Panc1 (cell line): Measurements from ENCODE around the gene CAPRIN1. TPM values are rescaled to one million over a fixed set of nuclear protein-coding genes. Genes with fewer than 3 reads are reported as not detected.

Source experiments
- ATAC-seq: fragments of 200-7000 bp; cut with Tn5 transposase; 2 replicates; pipeline ENCODE4 v1.9.1; 2020; ENCODE audit warnings: mild to moderate bottlenecking, moderate library complexity
- BruUV-seq: library from RNA; stranded (reverse); fragments of 400-500 nt; replicated peaks from 2 replicates; lab custom pipeline; 2021; lab: Mats Ljungman, UMichigan
- CTCF ChIA-PET: fragments of 300-600 bp; sonication (Branson Sonifier 250); formaldehyde crosslinking; loops from one replicate; lab custom pipeline; 2022; ENCODE audit warnings: antibody characterized with exemption; lab: Charles Lee
- POLR2A ChIA-PET: fragments of 300-600 bp; sonication (Branson Sonifier 250); formaldehyde crosslinking; loops from one replicate; lab custom pipeline; 2022; ENCODE audit warnings: antibody characterized with exemption; lab: Charles Lee
- DNase-seq: peaks from one replicate; pipeline ENCODE4 v3.0.0-alpha.2; 2010; ENCODE audit warnings: low read depth, low spot score
- H3K27ac ChIP-seq: 2 replicates; pipeline ENCODE4 v1.5.1; 2011; ENCODE audit warnings: mild to moderate bottlenecking, low read length, inconsistent platforms
- H3K27me3 ChIP-seq: fragments of 200-500 bp; sonication (Bioruptor generic); 2 replicates; pipeline ENCODE4 v1.6.0; 2014; ENCODE audit warnings: low read length, inconsistent platforms; ENCODE audit not compliant: control insufficient read depth, insufficient read depth
- H3K36me3 ChIP-seq: fragments of 200-500 bp; sonication (Bioruptor generic); 2 replicates; pipeline ENCODE4 v1.5.1; 2014; ENCODE audit warnings: inconsistent platforms, mild to moderate bottlenecking, low read length, moderate library complexity; ENCODE audit not compliant: control insufficient read depth, insufficient read depth
- H3K4me1 ChIP-seq: 2 replicates; pipeline ENCODE4 v1.5.1; 2011; ENCODE audit warnings: inconsistent platforms, mild to moderate bottlenecking, low read length, moderate library complexity; ENCODE audit not compliant: control insufficient read depth, insufficient read depth
- H3K4me3 ChIP-seq, 2 experiments: 2 replicates each; pipeline ENCODE4 v1.5.1; 2011 to 2012; ENCODE audit warnings: low read depth in 2 of 2, low read length in 2 of 2, mild to moderate bottlenecking in 2 of 2, inconsistent platforms in 1 of 2, moderate library complexity in 1 of 2
- H3K9me3 ChIP-seq: fragments of 200-500 bp; sonication (Bioruptor generic); 2 replicates; pipeline ENCODE4 v1.5.1; 2014; ENCODE audit warnings: low read depth, mild to moderate bottlenecking, inconsistent platforms, low read length, moderate library complexity; ENCODE audit not compliant: control insufficient read depth, insufficient read depth
- POLR2AphosphoS5 ChIP-seq: IDR thresholded peaks from 2 replicates; pipeline ENCODE4 v1.6.1; 2012; ENCODE audit warnings: mild to moderate bottlenecking, low read depth, low read length, moderate library complexity
- SIN3A ChIP-seq: IDR thresholded peaks from 2 replicates; pipeline ENCODE4 v1.6.1; 2012; ENCODE audit warnings: low read depth, mild to moderate bottlenecking, low read length, moderate library complexity, borderline replicate concordance; ENCODE audit not compliant: insufficient read depth
- TCF7L2 ChIP-seq: IDR thresholded peaks from 2 replicates; pipeline ENCODE4 v1.6.1; 2011; ENCODE audit warnings: mild to moderate bottlenecking, low read depth, low read length, inconsistent platforms
- in situ Hi-C: cut with HindIII; loops from 2 replicates; pipeline ENCODE4 v1.10.0; 2016; ENCODE audit warnings: low sequenced_read_pairs, low pct_unique_long_range_greater_than_20kb
- intact Hi-C: fragments of 100-400 bp; cut with micrococcal nuclease; formaldehyde crosslinking; loops from one replicate; pipeline ENCODE4 v1.10.0; 2022; ENCODE audit not compliant: unreplicated experiment
- total RNA-seq: library from RNA; stranded (reverse); gene quantifications from one replicate; pipeline ENCODE4 v1.2.1, GENCODE V29; 2021; ENCODE audit not compliant: unreplicated experiment
- TF ChIP-seq, protein P1 (sequence below): fragments of 450-650 bp; IDR thresholded peaks from 2 replicates; pipeline ENCODE4 v1.5.1; 2017; ENCODE audit warnings: mild to moderate bottlenecking
- TF ChIP-seq, protein P2 (sequence below), 2 experiments: IDR thresholded peaks; 2 replicates each; pipeline ENCODE4 v1.6.1; 2011 to 2012; ENCODE audit warnings: low read depth in 2 of 2, control low read depth in 1 of 2, low read length in 1 of 2, mild to moderate bottlenecking in 1 of 2, moderate library complexity in 1 of 2; ENCODE audit not compliant: insufficient read depth in 1 of 2

The CAPRIN1 gene
- total RNA-seq, 1 experiment from 2014 or later = 266 TPM

DNA sequence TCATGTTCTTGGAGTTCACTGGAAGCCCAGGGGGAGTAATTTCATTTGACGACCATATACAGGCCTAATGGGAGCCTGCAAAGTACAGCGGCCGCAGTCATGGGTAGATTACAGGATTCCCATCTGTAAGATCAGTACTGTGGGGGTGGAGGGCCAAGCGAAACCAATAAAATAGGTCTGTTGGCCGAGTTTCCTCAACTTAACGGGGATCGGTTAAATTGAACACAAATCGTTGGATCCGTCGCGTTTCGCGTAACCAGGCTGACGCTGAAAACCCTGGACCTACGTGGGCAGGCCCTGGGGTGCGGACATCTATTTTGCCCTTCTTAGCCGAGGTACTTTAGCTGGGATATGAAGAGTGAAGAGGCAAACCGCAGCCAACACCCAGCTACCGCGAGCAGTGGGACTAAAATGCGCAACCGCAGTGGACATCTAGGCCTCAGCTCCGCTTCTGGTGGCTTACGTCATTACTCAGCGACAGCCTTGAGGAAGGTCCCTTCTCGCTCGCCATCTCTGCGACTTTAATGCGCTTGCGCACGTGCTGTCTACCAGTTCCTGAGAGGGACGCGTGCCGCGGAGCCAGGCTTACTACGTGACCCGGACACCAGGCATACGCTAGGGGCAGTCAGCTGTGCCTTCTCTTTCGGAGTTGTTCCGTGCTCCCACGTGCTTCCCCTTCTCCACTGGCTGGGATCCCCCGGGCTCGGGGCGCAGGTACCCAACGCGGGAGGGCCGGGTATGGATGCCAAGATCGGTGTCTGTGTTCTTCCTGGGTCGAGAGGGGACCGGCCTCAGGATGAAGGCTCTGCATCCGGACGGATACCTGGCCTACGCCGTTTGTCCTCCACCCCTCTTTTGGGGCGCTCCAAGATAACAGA lies 53.8 kb downstream of the CAPRIN1 start, which contains the start of gene NAT10:
Gene NAT10 (plus strand): TSS at position 551 of the 878 bp plus-strand sequence. CDS start 2,597 bp downstream, outside the sequence.
- in situ Hi-C loops = no loop called here
- BruUV-seq = TSS peak; percentile 93
- TF ChIP-seq, protein P1, sequence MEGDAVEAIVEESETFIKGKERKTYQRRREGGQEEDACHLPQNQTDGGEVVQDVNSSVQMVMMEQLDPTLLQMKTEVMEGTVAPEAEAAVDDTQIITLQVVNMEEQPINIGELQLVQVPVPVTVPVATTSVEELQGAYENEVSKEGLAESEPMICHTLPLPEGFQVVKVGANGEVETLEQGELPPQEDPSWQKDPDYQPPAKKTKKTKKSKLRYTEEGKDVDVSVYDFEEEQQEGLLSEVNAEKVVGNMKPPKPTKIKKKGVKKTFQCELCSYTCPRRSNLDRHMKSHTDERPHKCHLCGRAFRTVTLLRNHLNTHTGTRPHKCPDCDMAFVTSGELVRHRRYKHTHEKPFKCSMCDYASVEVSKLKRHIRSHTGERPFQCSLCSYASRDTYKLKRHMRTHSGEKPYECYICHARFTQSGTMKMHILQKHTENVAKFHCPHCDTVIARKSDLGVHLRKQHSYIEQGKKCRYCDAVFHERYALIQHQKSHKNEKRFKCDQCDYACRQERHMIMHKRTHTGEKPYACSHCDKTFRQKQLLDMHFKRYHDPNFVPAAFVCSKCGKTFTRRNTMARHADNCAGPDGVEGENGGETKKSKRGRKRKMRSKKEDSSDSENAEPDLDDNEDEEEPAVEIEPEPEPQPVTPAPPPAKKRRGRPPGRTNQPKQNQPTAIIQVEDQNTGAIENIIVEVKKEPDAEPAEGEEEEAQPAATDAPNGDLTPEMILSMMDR = no peak
- peak; percentile 99 for TF ChIP-seq POLR2AphosphoS5
- TF ChIP-seq TCF7L2 = 0 out of 2 replicates have a peak, but pooled peaks have one; percentile 13
- TF ChIP-seq, protein P2, sequence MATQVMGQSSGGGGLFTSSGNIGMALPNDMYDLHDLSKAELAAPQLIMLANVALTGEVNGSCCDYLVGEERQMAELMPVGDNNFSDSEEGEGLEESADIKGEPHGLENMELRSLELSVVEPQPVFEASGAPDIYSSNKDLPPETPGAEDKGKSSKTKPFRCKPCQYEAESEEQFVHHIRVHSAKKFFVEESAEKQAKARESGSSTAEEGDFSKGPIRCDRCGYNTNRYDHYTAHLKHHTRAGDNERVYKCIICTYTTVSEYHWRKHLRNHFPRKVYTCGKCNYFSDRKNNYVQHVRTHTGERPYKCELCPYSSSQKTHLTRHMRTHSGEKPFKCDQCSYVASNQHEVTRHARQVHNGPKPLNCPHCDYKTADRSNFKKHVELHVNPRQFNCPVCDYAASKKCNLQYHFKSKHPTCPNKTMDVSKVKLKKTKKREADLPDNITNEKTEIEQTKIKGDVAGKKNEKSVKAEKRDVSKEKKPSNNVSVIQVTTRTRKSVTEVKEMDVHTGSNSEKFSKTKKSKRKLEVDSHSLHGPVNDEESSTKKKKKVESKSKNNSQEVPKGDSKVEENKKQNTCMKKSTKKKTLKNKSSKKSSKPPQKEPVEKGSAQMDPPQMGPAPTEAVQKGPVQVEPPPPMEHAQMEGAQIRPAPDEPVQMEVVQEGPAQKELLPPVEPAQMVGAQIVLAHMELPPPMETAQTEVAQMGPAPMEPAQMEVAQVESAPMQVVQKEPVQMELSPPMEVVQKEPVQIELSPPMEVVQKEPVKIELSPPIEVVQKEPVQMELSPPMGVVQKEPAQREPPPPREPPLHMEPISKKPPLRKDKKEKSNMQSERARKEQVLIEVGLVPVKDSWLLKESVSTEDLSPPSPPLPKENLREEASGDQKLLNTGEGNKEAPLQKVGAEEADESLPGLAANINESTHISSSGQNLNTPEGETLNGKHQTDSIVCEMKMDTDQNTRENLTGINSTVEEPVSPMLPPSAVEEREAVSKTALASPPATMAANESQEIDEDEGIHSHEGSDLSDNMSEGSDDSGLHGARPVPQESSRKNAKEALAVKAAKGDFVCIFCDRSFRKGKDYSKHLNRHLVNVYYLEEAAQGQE (IDR thresholded peaks at IDR 0.05; ENCODE audit: insufficient read depth in 1 of 2, low read depth in 2 of 2, low read length in 1 of 2) = peak in 1 of 2 experiments; percentile 65; a peak in 1 of 4 replicates
- H3K36me3 ChIP-seq = peaks cover 38% of the 10 kb centered on the region
- H3K9me3 ChIP-seq = no peaks in the 10 kb centered on the region
- H3K4me1 ChIP-seq = peaks cover 21% of the 10 kb centered on the region
- peak within 1 kb of the TSS; percentile 98 for H3K27ac ChIP-seq
- DNase-seq (peak; percentile 97), ATAC-seq (peak; percentile 92)
- intact Hi-C loops = no loop called here
- peak within 1 kb of the TSS; percentile 75 to 93 for H3K4me3 ChIP-seq
- H3K27me3 ChIP-seq = no peaks in the 10 kb centered on the region
- ChIA-PET POLR2A (interaction anchor here (0.7 kb wide), 1 partner anchor 102 kb away, joined by 3 read pairs; no protein-coding TSS in a partner anchor), CTCF (interaction anchor here (1.6 kb wide), 1 partner anchor 13 kb away, joined by 5 read pairs; no protein-coding TSS in a partner anchor)

DNA sequence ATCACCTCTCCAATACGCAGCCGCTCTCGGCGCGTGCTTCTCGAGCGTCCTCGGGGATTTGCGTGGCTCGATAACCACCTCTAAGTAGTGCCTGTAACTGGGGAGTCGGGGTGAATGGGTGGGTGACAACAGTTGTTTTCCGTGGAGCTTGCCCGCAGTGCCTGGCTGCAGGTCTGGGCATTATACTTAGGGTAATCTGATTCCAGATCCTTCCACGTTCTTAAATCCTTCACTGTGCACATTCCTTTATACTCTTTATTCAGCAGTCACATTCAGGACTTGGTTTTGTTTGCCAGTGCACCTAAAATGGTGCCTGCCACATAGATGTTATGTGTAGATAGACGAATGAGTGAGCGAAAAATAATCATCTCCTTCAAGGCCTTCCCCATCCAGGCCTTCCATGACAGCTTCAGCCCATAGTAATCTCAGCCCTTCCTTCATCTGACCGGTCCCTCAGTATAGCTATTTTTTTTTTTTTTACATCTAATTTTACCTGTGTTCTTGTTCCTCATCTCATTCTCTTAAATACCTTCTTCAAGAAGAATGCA lies 54.5 kb downstream of the CAPRIN1 start:
- ATAC-seq (no peak; the same call in 1 of the 2 replicates), DNase-seq (peak; percentile 0)
- peaks cover 21% of the 10 kb centered on the region for H3K4me1 ChIP-seq
- ChIA-PET CTCF (interaction anchor here (1.6 kb wide), 1 partner anchor 14 kb away, joined by 5 read pairs; no protein-coding TSS in a partner anchor), POLR2A (interaction anchor here (0.7 kb wide), 1 partner anchor 16 kb away, joined by 4 read pairs; no protein-coding TSS in a partner anchor)
- peaks cover 41% of the 10 kb centered on the region for H3K36me3 ChIP-seq
- no peaks in the 10 kb centered on the region for H3K27me3 ChIP-seq
- in situ Hi-C loops (no loop called here), intact Hi-C loops (no loop called here)
- no peaks in the 10 kb centered on the region for H3K9me3 ChIP-seq
- BruUV-seq = TSS peak; percentile 55
- peak overlapping the region; percentile 98 for H3K27ac ChIP-seq
- H3K4me3 ChIP-seq = peak overlapping the region; percentile 75 to 93
- TF ChIP-seq POLR2AphosphoS5 (no peak), SIN3A (no peak), TCF7L2 (no peak)
- TF ChIP-seq, protein P1 = no peak
- TF ChIP-seq, protein P2 (IDR thresholded peaks at IDR 0.05; ENCODE audit: insufficient read depth in 1 of 2, low read depth in 2 of 2, low read length in 1 of 2) = no peak
